HG03103 (cell line): ENCODE results near the gene SSBP4.

Source experiments
- ATAC-seq: cut with Tn5 transposase; IDR thresholded peaks from one replicate; pipeline ENCODE4 v1.9.1; 2021; ENCODE audit warnings: low read depth; ENCODE audit not compliant: unreplicated experiment

SSBP4 gene

GRCh38 chr19:18419699-18420460 is 682 bp downstream of the SSBP4 start:
- no peak for ATAC-seq

GRCh38 chr19:18420930-18421329 is 1.7 kb downstream of the SSBP4 start:
- no peak for ATAC-seq

- no peak for ATAC-seq
These were observed 2.3 kb downstream of the SSBP4 start for GRCh38 chr19:18421371-18421959.

- ATAC-seq, result no peak
These were observed 3.5 kb downstream of the SSBP4 start for GRCh38 chr19:18422530-18423191.

- ATAC-seq, result no peak
These were observed 4.2 kb downstream of the SSBP4 start for GRCh38 chr19:18423258-18424020.

- no peak for ATAC-seq
These were observed 5.1 kb downstream of the SSBP4 start for GRCh38 chr19:18424122-18424889.

- no peak for ATAC-seq
These were observed 5.8 kb downstream of the SSBP4 start for GRCh38 chr19:18424890-18425514.

- no peak for ATAC-seq
These were observed 6.6 kb downstream of the SSBP4 start for GRCh38 chr19:18425515-18426415.

GRCh38 chr19:18426416-18426767 is 7.2 kb downstream of the SSBP4 start:
- ATAC-seq, result no peak

- no peak for ATAC-seq
These were observed 8.0 kb downstream of the SSBP4 start for GRCh38 chr19:18427080-18427742.

- no peak for ATAC-seq
These were observed 8.5 kb downstream of the SSBP4 start for GRCh38 chr19:18427743-18428113.

- ATAC-seq, result no peak
These were observed 9.1 kb downstream of the SSBP4 start for GRCh38 chr19:18428173-18428786.

GRCh38 chr19:18428787-18429674 is 9.8 kb downstream of the SSBP4 start:
- ATAC-seq, result peak; percentile 49

- no peak for ATAC-seq
These were observed 10.7 kb downstream of the SSBP4 start for GRCh38 chr19:18429717-18430416.

GRCh38 chr19:18430417-18431144 is 11.4 kb downstream of the SSBP4 start:
- no peak for ATAC-seq
